Esophagus muscularis mucosa (tissue), 4 donors: Measurements from ENCODE around the gene SH3BGRL2. TPM values are rescaled to one million over a fixed set of nuclear protein-coding genes. Genes with fewer than 3 reads are reported as not detected.

Experiments used
- DNase-seq: peaks from one replicate; pipeline ENCODE4 v3.0.0-alpha.2; 2017; ENCODE audit errors: extremely low spot score
- H3K27ac ChIP-seq, 4 donors: fragments of 200-600 bp; sonication (generic); replicated peaks in 1 of 4; 1 replicate in 3 of 4; 2 replicates in 1 of 4; pipeline ENCODE4 v1.5.1; 2016 to 2019; ENCODE audit warnings: mild to moderate bottlenecking in 1 of 4
- H3K27me3 ChIP-seq, 4 donors: fragments of 200-600 bp; sonication (generic); one replicate each; pipeline versions ENCODE4 v1.5.1 to v1.6.0; 2016 to 2019
- H3K36me3 ChIP-seq, 4 donors: fragments of 200-600 bp; sonication (generic); one replicate each; pipeline ENCODE4 v1.5.1; 2016 to 2019
- H3K4me1 ChIP-seq, 4 donors: fragments of 200-600 bp; sonication (generic); one replicate each; pipeline ENCODE4 v1.5.1; 2016 to 2019
- H3K4me3 ChIP-seq, 4 donors: fragments of 200-600 bp; sonication (generic); 1 replicate in 2 of 4; 2 replicates in 2 of 4; pipeline ENCODE4 v1.5.1; 2016 to 2019; ENCODE audit warnings: mild to moderate bottlenecking in 4 of 4, moderate library complexity in 1 of 4
- H3K9me3 ChIP-seq, 4 donors: fragments of 200-600 bp; sonication (generic); 1 replicate in 3 of 4; 2 replicates in 1 of 4; pipeline ENCODE4 v1.5.1; 2016 to 2019
- EP300 ChIP-seq: sonication (generic); formaldehyde crosslinking; IDR thresholded peaks from one replicate; pipeline ENCODE4 v1.6.1; 2017; ENCODE audit warnings: antibody characterized with exemption
- POLR2A ChIP-seq: fragments of 450-650 bp; IDR thresholded peaks from one replicate; pipeline ENCODE4 v1.6.1; 2017; ENCODE audit warnings: antibody characterized with exemption, moderate library complexity, mild to moderate bottlenecking, low read depth
- POLR2AphosphoS5 ChIP-seq, 2 donors: sonication (generic); formaldehyde crosslinking; IDR thresholded peaks; one replicate each; pipeline ENCODE4 v1.6.1; 2017; ENCODE audit warnings: antibody characterized with exemption in 2 of 2
- WGBS: methylation state at CpG from one replicate; pipeline ENCODE4 v1.1.5; 2018; 5-methylcytosine and 5-hydroxymethylcytosine counted together
- intact Hi-C: fragments of 100-400 bp; cut with DNase I; formaldehyde crosslinking; loops from one replicate; pipeline ENCODE4 v1.15.1; 2023
- total RNA-seq, 4 donors: library from RNA; depleted of rRNA; stranded (reverse); fragments of >200 nt; gene quantifications; one replicate each; pipeline versions ENCODE4 v1.1.0 to v1.2.1, GENCODE V29; 2016
- TF ChIP-seq, protein P1 (sequence below), 3 experiments: fragments of 200-600 bp in 2 of 3; fragments of 450-650 bp in 1 of 3; sonication (generic) in 2 of 3; IDR thresholded peaks; one replicate each; pipeline ENCODE4 v1.5.1; 2017 to 2019; ENCODE audit warnings: antibody characterized with exemption in 3 of 3, mild to moderate bottlenecking in 2 of 3, moderate library complexity in 1 of 3

The SH3BGRL2 gene
- total RNA-seq, 4 donors from 2014 or later: 22.8 to 34.1 (median 31.6) TPM

- 94% methylated on average over 2 of the region's 2 CpGs for WGBS
These were observed 73.1 kb downstream of the SH3BGRL2 start for GRCh38 chr6:79704200-79704599.

GRCh38 chr6:79705456-79705995 lies 74.4 kb downstream of the SH3BGRL2 start:
- no peak for DNase-seq
- WGBS: 78% methylated on average over 5 of the region's 5 CpGs
- Histone ChIP-seq H3K27ac (no peak overlapping the region), H3K27me3 (no peaks in the 10 kb centered on the region), H3K36me3 (peaks cover 0 to 4% (median 0%) of the 10 kb centered on the region in 4 donors), H3K4me3 (no peak overlapping the region), H3K4me1 (no peaks in the 10 kb centered on the region), H3K9me3 (no peaks in the 10 kb centered on the region)
- intact Hi-C loops: loop anchor here (10.0 kb wide), 1 partner anchor 131 kb away; no protein-coding TSS in a partner anchor
- TF ChIP-seq EP300 (no peak), POLR2A (no peak), POLR2AphosphoS5 (IDR thresholded peaks at IDR 0.05) (no peak)
- TF ChIP-seq, protein P1, sequence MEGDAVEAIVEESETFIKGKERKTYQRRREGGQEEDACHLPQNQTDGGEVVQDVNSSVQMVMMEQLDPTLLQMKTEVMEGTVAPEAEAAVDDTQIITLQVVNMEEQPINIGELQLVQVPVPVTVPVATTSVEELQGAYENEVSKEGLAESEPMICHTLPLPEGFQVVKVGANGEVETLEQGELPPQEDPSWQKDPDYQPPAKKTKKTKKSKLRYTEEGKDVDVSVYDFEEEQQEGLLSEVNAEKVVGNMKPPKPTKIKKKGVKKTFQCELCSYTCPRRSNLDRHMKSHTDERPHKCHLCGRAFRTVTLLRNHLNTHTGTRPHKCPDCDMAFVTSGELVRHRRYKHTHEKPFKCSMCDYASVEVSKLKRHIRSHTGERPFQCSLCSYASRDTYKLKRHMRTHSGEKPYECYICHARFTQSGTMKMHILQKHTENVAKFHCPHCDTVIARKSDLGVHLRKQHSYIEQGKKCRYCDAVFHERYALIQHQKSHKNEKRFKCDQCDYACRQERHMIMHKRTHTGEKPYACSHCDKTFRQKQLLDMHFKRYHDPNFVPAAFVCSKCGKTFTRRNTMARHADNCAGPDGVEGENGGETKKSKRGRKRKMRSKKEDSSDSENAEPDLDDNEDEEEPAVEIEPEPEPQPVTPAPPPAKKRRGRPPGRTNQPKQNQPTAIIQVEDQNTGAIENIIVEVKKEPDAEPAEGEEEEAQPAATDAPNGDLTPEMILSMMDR (IDR thresholded peaks at IDR 0.05): no peak

More at GRCh38 chr6:79704200-79704599, 73.1 kb downstream of the SH3BGRL2 start:
- intact Hi-C loops: loop anchor here (10.0 kb wide), 1 partner anchor 129 kb away; no protein-coding TSS in a partner anchor
- H3K4me1 ChIP-seq: no peaks in the 10 kb centered on the region
- no peak overlapping the region for H3K27ac ChIP-seq
- TF ChIP-seq POLR2A (no peak), POLR2AphosphoS5 (IDR thresholded peaks at IDR 0.05) (no peak), EP300 (no peak)
- TF ChIP-seq, protein P1 (IDR thresholded peaks at IDR 0.05): no peak
- H3K27me3 ChIP-seq: no peaks in the 10 kb centered on the region
- H3K9me3 ChIP-seq: no peaks in the 10 kb centered on the region
- H3K4me3 ChIP-seq: no peak overlapping the region
- peaks cover 0 to 16% (median 4%) of the 10 kb centered on the region in 4 donors for H3K36me3 ChIP-seq
- no peak for DNase-seq

GRCh38 chr6:79706527-79706926 lies 75.4 kb downstream of the SH3BGRL2 start:
- TF ChIP-seq, protein P1 (IDR thresholded peaks at IDR 0.05): no peak
- no peak for TF ChIP-seq POLR2A
- no peak for TF ChIP-seq POLR2AphosphoS5 (IDR thresholded peaks at IDR 0.05)
- TF ChIP-seq EP300: no peak
- no peaks in the 10 kb centered on the region for H3K27me3 ChIP-seq
- intact Hi-C loops: loop anchor here (10.0 kb wide), 1 partner anchor 132 kb away; no protein-coding TSS in a partner anchor
- H3K4me3 ChIP-seq: no peak overlapping the region
- H3K27ac ChIP-seq: no peak overlapping the region
- no peaks in the 10 kb centered on the region for H3K9me3 ChIP-seq
- peaks cover 0 to 7% (median 5%) of the 10 kb centered on the region in 4 donors for H3K4me1 ChIP-seq
- no peak for DNase-seq
- WGBS: 91% methylated on average over 3 of the region's 3 CpGs
- H3K36me3 ChIP-seq: no peaks in the 10 kb centered on the region

DNA sequence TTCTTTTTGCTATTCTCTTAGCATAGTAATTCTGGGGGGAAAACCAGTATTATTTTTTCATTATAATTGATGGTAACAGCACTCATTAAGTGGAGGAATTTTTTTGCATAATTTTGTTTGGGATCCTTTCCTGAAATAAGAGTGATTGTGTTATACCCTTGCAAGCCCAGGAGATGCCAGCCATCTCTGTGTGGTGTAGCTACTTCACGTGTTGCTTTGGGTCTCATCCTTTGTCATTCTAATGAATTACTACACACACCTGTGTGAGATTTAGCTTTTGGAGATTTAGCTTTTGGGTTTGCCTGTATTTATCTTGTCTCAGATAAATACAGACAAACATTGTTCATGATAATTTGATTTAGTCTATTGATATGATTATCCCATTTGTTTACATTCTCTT lies 76.5 kb downstream of the SH3BGRL2 start:
- WGBS: 90% methylated on average over 1 of the region's 1 CpG
- Histone ChIP-seq H3K4me3 (no peak overlapping the region), H3K27ac (no peak overlapping the region), H3K4me1 (peaks cover 0 to 12% (median 11%) of the 10 kb centered on the region in 4 donors), H3K36me3 (no peaks in the 10 kb centered on the region), H3K27me3 (no peaks in the 10 kb centered on the region), H3K9me3 (no peaks in the 10 kb centered on the region)
- no peak for DNase-seq
- intact Hi-C loops: loop anchor here (10.0 kb wide), 1 partner anchor 133 kb away; no protein-coding TSS in a partner anchor
- TF ChIP-seq POLR2A (no peak), EP300 (no peak), POLR2AphosphoS5 (IDR thresholded peaks at IDR 0.05) (no peak)
- TF ChIP-seq, protein P1 (IDR thresholded peaks at IDR 0.05): no peak
